MCF 10A (cell line): Measurements from ENCODE around the gene PLA2G3. TPM values are rescaled to one million over a fixed set of nuclear protein-coding genes. Genes with fewer than 3 reads are reported as not detected.

Experiments
- BruUV-seq: library from RNA; stranded (reverse); fragments of 400-500 nt; replicated peaks from 2 replicates; lab custom pipeline; 2021; lab: Mats Ljungman, UMichigan
- CTCF ChIA-PET: fragments of 300-600 bp; sonication (Branson Sonifier 250); formaldehyde crosslinking; extraction: SDS; loops from one replicate; lab custom pipeline; 2021; ENCODE audit warnings: antibody characterized with exemption, inconsistent platforms; lab: Yijun Ruan, JAX
- POLR2A ChIA-PET: fragments of 300-600, 350-650 bp; sonication (Branson Sonifier 250); formaldehyde crosslinking; extraction: SDS; loops from one replicate; lab custom pipeline; 2020; ENCODE audit warnings: antibody characterized with exemption, inconsistent platforms; lab: Yijun Ruan, JAX
- DNase-seq: peaks from one replicate; pipeline ENCODE4 v3.0.0-alpha.2; 2018; ENCODE audit not compliant: unreplicated experiment
- H3K27ac Mint-ChIP-seq: one replicate; pipeline ENCODE4 v1.8.0; 2022; ENCODE audit warnings: mild to moderate bottlenecking, low read depth, mixed read lengths; ENCODE audit not compliant: unreplicated experiment
- H3K27me3 Mint-ChIP-seq: one replicate; pipeline ENCODE4 v1.8.0; 2022; ENCODE audit warnings: mixed read lengths; ENCODE audit not compliant: insufficient read depth, unreplicated experiment
- H3K36me3 Mint-ChIP-seq: one replicate; pipeline ENCODE4 v1.8.0; 2022; ENCODE audit warnings: mild to moderate bottlenecking, moderate library complexity, mixed read lengths; ENCODE audit not compliant: insufficient read depth, unreplicated experiment
- H3K4me1 Mint-ChIP-seq: one replicate; pipeline ENCODE4 v1.8.0; 2022; ENCODE audit warnings: mixed read lengths; ENCODE audit not compliant: insufficient read depth, unreplicated experiment
- H3K4me3 Mint-ChIP-seq: one replicate; pipeline ENCODE4 v1.8.0; 2022; ENCODE audit warnings: mild to moderate bottlenecking, moderate library complexity, mixed read lengths; ENCODE audit not compliant: unreplicated experiment
- H3K9me3 Mint-ChIP-seq: one replicate; pipeline ENCODE4 v1.8.0; 2022; ENCODE audit warnings: mixed read lengths; ENCODE audit not compliant: unreplicated experiment
- CTCF ChIP-seq: fragments of 200-600 bp; IDR thresholded peaks from one replicate; pipeline ENCODE4 v1.8.0; 2022; ENCODE audit warnings: antibody characterized with exemption, mild to moderate bottlenecking; ENCODE audit not compliant: unreplicated experiment
- intact Hi-C: fragments of 100-400 bp; cut with micrococcal nuclease; formaldehyde crosslinking; loops from 2 replicates; pipeline ENCODE4 v1.14.1; 2022
- total RNA-seq: library from RNA; stranded (reverse); gene quantifications from 2 replicates; pipeline ENCODE4 v1.2.3, GENCODE V29; 2022

The PLA2G3 gene
- total RNA-seq, 1 experiment from 2014 or later: not detected

GRCh38 chr22:31138126-31138525 lies 2.2 kb downstream of the PLA2G3 start:
- H3K36me3 Mint-ChIP-seq: no peaks in the 10 kb centered on the region
- H3K27me3 Mint-ChIP-seq: no peaks in the 10 kb centered on the region
- intact Hi-C loops: no loop called here
- no peaks in the 10 kb centered on the region for H3K4me1 Mint-ChIP-seq
- no TSS peak for BruUV-seq
- DNase-seq: no peak
- no peak overlapping the region for H3K27ac Mint-ChIP-seq
- H3K4me3 Mint-ChIP-seq: no peak overlapping the region
- ChIA-PET CTCF (interaction anchor here (0.6 to 1.1 kb wide), 2 partner anchors 12 to 55 kb away, joined by 3 read pairs; no protein-coding TSS in a partner anchor), POLR2A (no interaction called here)
- no peaks in the 10 kb centered on the region for H3K9me3 Mint-ChIP-seq
- no peak for TF ChIP-seq CTCF

- CTCF ChIA-PET: interaction anchor here (0.6 to 1.1 kb wide), 2 partner anchors 12 to 55 kb away, joined by 3 read pairs; no protein-coding TSS in a partner anchor
- intact Hi-C loops: no loop called here
- Mint-ChIP-seq H3K9me3 (no peaks in the 10 kb centered on the region), H3K27ac (no peak overlapping the region), H3K27me3 (no peaks in the 10 kb centered on the region), H3K36me3 (no peaks in the 10 kb centered on the region), H3K4me1 (no peaks in the 10 kb centered on the region), H3K4me3 (no peak overlapping the region)
- TF ChIP-seq CTCF: no peak
- POLR2A ChIA-PET: no interaction called here
- no TSS peak for BruUV-seq
- no peak for DNase-seq
These were observed 2.6 kb downstream of the PLA2G3 start for GRCh38 chr22:31137721-31138120.

- ChIA-PET CTCF (interaction anchor here (0.6 kb wide), 1 partner anchor 22 kb away, joined by 3 read pairs; no protein-coding TSS in a partner anchor), POLR2A (no interaction called here)
- Mint-ChIP-seq H3K4me3 (no peak overlapping the region), H3K36me3 (no peaks in the 10 kb centered on the region), H3K27me3 (no peaks in the 10 kb centered on the region), H3K9me3 (no peaks in the 10 kb centered on the region), H3K27ac (no peak overlapping the region), H3K4me1 (no peaks in the 10 kb centered on the region)
- DNase-seq: no peak
- no TSS peak for BruUV-seq
- TF ChIP-seq CTCF: no peak
- intact Hi-C loops: no loop called here
These were observed 3.6 kb downstream of the PLA2G3 start for GRCh38 chr22:31136711-31137110.

DNA sequence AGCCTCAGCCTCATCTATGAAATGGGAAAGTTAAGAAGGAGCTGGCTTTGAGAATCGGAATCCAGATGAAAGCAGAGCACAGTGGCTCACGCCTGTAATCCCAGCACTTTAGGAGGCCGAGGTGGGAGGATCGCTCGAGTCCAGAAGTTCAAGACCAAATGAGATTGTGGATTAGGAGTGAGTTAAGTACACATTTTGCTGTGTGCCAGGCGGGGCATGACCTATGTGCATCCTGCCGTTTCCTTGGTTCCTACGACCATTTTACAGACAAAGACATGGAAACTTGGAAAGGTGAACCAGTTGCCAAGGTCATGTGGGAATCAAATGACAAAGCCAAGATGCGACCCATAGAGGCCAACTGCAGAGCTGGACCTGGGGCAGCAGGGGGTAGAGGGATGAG lies 4.2 kb downstream of the PLA2G3 start:
- Mint-ChIP-seq H3K27ac (peak overlapping the region; percentile 52), H3K4me3 (no peak overlapping the region), H3K27me3 (no peaks in the 10 kb centered on the region), H3K4me1 (no peaks in the 10 kb centered on the region), H3K36me3 (no peaks in the 10 kb centered on the region), H3K9me3 (no peaks in the 10 kb centered on the region)
- no peak for DNase-seq
- ChIA-PET POLR2A (interaction anchor here (0.6 to 0.9 kb wide), 2 partner anchors 52 to 437 kb away, joined by 3 read pairs; no protein-coding TSS in a partner anchor), CTCF (no interaction called here)
- no TSS peak for BruUV-seq
- intact Hi-C loops: no loop called here
- no peak for TF ChIP-seq CTCF
